CD4-positive, alpha-beta memory T cell (primary cell): ENCODE results near the gene TUBGCP6. TPM values are rescaled to one million over a fixed set of nuclear protein-coding genes. Genes with fewer than 3 reads are reported as not detected.

Experiments used
- CTCF ChIA-PET: fragments of 350-600 bp; sonication (Branson Sonifier 250); formaldehyde crosslinking; loops from one replicate; lab custom pipeline; 2021; ENCODE audit warnings: inconsistent platforms; ENCODE audit not compliant: partially characterized antibody; lab: Charles Lee
- POLR2A ChIA-PET: fragments of 350-600 bp; sonication (Branson Sonifier 250); formaldehyde crosslinking; loops from one replicate; lab custom pipeline; 2021; ENCODE audit not compliant: partially characterized antibody; lab: Charles Lee
- DNase-seq, 5 donors: peaks; one replicate each; pipeline versions ENCODE4 v3.0.0 to v3.0.0-alpha.2; 2020 to 2022; ENCODE audit warnings: mixed read lengths in 1 of 5
- H3K27ac ChIP-seq: one replicate; pipeline ENCODE4 v1.7.0; 2013; ENCODE audit warnings: low read depth, low read length
- H3K27me3 ChIP-seq: 2 replicates; pipeline ENCODE4 v1.7.0; 2013; ENCODE audit warnings: mild to moderate bottlenecking, low read length, moderate library complexity; ENCODE audit not compliant: insufficient read depth
- H3K36me3 ChIP-seq: 2 replicates; pipeline ENCODE4 v1.7.0; 2013; ENCODE audit warnings: mild to moderate bottlenecking, low read length, moderate library complexity; ENCODE audit not compliant: insufficient read depth
- H3K4me1 ChIP-seq: 2 replicates; pipeline ENCODE4 v1.7.0; 2013; ENCODE audit warnings: mild to moderate bottlenecking, low read length, moderate library complexity; ENCODE audit not compliant: insufficient read depth
- H3K4me3 ChIP-seq, 2 donors: one replicate each; pipeline ENCODE4 v1.7.0; 2013; ENCODE audit warnings: low read length in 2 of 2, mild to moderate bottlenecking in 1 of 2
- H3K9me3 ChIP-seq, 2 donors: one replicate each; pipeline ENCODE4 v1.7.0; 2013; ENCODE audit warnings: low read length in 2 of 2, control low read depth in 1 of 2; ENCODE audit not compliant: control insufficient read depth in 1 of 2
- H3K27ac Mint-ChIP-seq, 7 donors: one replicate each; pipeline ENCODE4 v1.8.0; 2020 to 2021; ENCODE audit warnings: mixed read lengths in 7 of 7, mild to moderate bottlenecking in 6 of 7, inconsistent platforms in 3 of 7, moderate library complexity in 3 of 7
- H3K27me3 Mint-ChIP-seq, 2 donors: one replicate each; pipeline ENCODE4 v1.8.0; 2020 to 2021; ENCODE audit warnings: mixed read lengths in 2 of 2
- H3K36me3 Mint-ChIP-seq, 2 donors: one replicate each; pipeline ENCODE4 v1.8.0; 2020 to 2021; ENCODE audit warnings: mixed read lengths in 2 of 2, inconsistent platforms in 1 of 2, mild to moderate bottlenecking in 1 of 2
- H3K4me1 Mint-ChIP-seq, 4 donors: one replicate each; pipeline ENCODE4 v1.8.0; 2020 to 2021; ENCODE audit warnings: mixed read lengths in 4 of 4, mild to moderate bottlenecking in 1 of 4
- H3K4me3 Mint-ChIP-seq, 8 donors: one replicate each; pipeline ENCODE4 v1.8.0; 2020 to 2021; ENCODE audit warnings: mixed read lengths in 8 of 8, mild to moderate bottlenecking in 7 of 8, moderate library complexity in 6 of 8, inconsistent platforms in 3 of 8
- H3K9me3 Mint-ChIP-seq, 8 donors: one replicate each; pipeline ENCODE4 v1.8.0; 2020 to 2021; ENCODE audit warnings: mixed read lengths in 8 of 8, mild to moderate bottlenecking in 5 of 8, inconsistent platforms in 3 of 8, moderate library complexity in 1 of 8
- intact Hi-C: fragments of 100-400 bp; cut with micrococcal nuclease; formaldehyde crosslinking; loops from one replicate; pipeline ENCODE4 v1.15.1; 2023
- polyA plus RNA-seq, 2 donors: library from polyadenylated mRNA; unstranded; fragments of 300-500 nt; fragmentation: Illumina TruSeq; gene quantifications; one replicate each; pipeline ENCODE4 v1.2.3, GENCODE V29; 2021
- total RNA-seq, 2 experiments: library from RNA; stranded (reverse); gene quantifications; one replicate each; pipeline ENCODE4 v1.2.3, GENCODE V29; 2021

TUBGCP6 gene
- total and polyA plus RNA-seq, 4 experiments from 2014 or later, result 16.5 to 133 (median 76.2) TPM

DNA sequence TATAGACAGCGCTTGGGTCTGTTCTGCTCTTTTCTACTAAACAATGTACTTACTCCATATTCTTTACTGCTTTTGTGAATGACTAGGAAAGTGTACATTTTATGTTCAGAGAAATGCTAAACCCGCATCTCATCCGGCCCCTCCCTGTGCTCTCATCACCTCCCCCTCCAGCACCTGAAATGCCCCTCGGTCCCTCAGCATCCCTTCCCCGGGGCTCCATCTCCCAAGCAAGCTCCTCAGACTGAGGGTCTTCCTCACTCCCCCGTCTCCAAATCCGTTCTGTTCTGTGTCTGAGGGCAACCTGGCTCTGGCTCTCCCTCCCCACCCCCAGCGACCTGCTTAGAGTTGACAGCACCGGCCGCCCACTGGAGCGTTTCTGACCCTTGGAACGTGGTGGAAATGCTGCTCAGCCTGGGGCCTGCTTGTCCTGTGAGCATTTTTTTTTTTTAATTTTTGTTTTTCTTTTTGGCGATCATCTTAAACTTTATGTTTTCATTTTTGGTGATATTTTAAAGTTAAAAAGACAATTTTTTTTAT, 42.6 kb downstream of the TUBGCP6 start:
- H3K36me3 Mint-ChIP-seq, result peaks cover 14 to 25% of the 10 kb centered on the region in 2 donors
- Histone ChIP-seq H3K36me3 (peaks cover 11% of the 10 kb centered on the region), H3K4me1 (peaks cover 22% of the 10 kb centered on the region), H3K27me3 (no peaks in the 10 kb centered on the region), H3K27ac (peak overlapping the region; percentile 2), H3K9me3 (no peaks in the 10 kb centered on the region), H3K4me3 (peak overlapping the region; percentile 29 to 51)
- peak overlapping the region; percentile 79 to 94 (median 86) for H3K4me3 Mint-ChIP-seq
- peaks cover 0 to 2% (median 0%) of the 10 kb centered on the region in 8 donors for H3K9me3 Mint-ChIP-seq
- no peaks in the 10 kb centered on the region for H3K27me3 Mint-ChIP-seq
- ChIA-PET CTCF (interaction anchor here (1.2 kb wide), 1 partner anchor 54 kb away, joined by 4 read pairs; no protein-coding TSS in a partner anchor), POLR2A (interaction anchor here (6.0 kb wide), 1 partner anchor 11 kb away, joined by 73 read pairs; no protein-coding TSS in a partner anchor)
- intact Hi-C loops, result loop anchor here (5.0 kb wide), 1 partner anchor 40 kb away; no protein-coding TSS in a partner anchor
- H3K27ac Mint-ChIP-seq, result peak overlapping the region in 6 of 7 donors; percentile 72 to 89 (median 78)
- peaks cover 14 to 29% (median 24%) of the 10 kb centered on the region in 4 donors for H3K4me1 Mint-ChIP-seq
- DNase-seq, result no peak

DNA sequence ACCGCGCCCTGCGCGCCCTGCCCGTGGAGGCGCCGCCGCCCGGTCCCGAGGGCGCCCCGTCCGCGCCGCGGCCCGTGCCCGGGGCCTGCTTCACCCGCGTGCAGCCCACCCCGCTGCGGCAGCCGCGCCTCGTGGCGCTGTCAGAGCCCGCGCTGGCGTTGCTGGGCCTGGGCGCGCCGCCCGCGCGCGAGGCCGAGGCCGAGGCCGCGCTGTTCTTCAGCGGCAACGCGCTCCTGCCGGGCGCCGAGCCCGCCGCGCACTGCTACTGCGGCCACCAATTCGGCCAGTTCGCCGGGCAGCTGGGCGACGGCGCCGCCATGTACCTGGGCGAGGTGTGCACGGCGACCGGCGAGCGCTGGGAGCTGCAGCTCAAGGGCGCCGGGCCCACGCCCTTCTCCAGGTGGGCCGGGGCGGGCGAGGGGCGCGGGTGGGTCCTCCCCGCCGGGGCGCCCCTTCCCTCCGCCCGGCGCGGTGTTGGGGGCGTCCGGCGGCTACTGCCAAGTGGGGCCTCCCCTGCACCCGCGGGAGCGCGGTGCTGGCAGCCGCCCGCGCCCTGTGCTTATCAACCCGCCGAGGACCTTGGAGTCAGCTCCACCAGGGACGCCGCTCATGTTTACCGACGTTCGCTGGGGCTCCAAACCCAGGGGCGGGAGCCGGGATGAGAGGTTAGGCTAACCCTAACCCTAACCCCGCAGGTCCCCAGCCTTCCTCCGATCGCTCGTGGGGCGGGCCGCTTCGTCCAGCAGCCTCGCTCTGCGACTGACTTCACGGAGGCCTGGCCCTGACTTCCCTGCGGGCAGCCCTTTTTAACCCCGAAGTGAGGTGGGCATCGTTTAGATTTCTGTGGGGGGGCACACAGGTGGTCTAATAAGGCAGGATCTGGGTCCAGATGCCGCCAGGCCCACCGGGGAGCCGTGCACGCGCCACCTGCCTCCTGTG, 43.4 kb downstream of the TUBGCP6 start:
- ChIA-PET CTCF (interaction anchor here (1.2 kb wide), 1 partner anchor 53 kb away, joined by 4 read pairs; no protein-coding TSS in a partner anchor), POLR2A (interaction anchor here (1.0 to 6.0 kb wide), 2 partner anchors 10 to 17 kb away, joined by 4 to 73 read pairs; no protein-coding TSS in a partner anchor)
- peak overlapping the region; percentile 29 to 55 for H3K4me3 ChIP-seq

GRCh38 chr22:50200461-50201190, 44.2 kb downstream of the TUBGCP6 start, which contains the start of gene SELENOO:
TSS of gene SELENOO (plus strand) at chr22:50201011. CDS start at chr22:50201037, 26 bp downstream.
- peak within 1 kb of the TSS; percentile 29 to 55 for H3K4me3 ChIP-seq
- Mint-ChIP-seq H3K27ac (peak within 1 kb of the TSS in 6 of 7 donors; percentile 72 to 89 (median 80)), H3K36me3 (peaks cover 14 to 24% of the 10 kb centered on the region in 2 donors), H3K4me3 (peak within 1 kb of the TSS; percentile 79 to 94 (median 86)), H3K4me1 (peaks cover 14 to 29% (median 24%) of the 10 kb centered on the region in 4 donors), H3K27me3 (no peaks in the 10 kb centered on the region), H3K9me3 (peaks cover 0 to 2% (median 0%) of the 10 kb centered on the region in 8 donors)
- POLR2A ChIA-PET, result interaction anchor here (0.9 to 6.0 kb wide), 3 partner anchors 10 to 421 kb away, joined by 3 to 73 read pairs (median 4); no protein-coding TSS in a partner anchor
- H3K36me3 ChIP-seq, result peaks cover 6% of the 10 kb centered on the region
- no peaks in the 10 kb centered on the region for H3K27me3 ChIP-seq
- H3K9me3 ChIP-seq, result no peaks in the 10 kb centered on the region
- peak within 1 kb of the TSS; percentile 78 for H3K27ac ChIP-seq
- H3K4me1 ChIP-seq, result peaks cover 22% of the 10 kb centered on the region
- intact Hi-C loops, result loop anchor here (1.0 to 5.0 kb wide), 3 partner anchors 10 to 42 kb away; partner anchors contain the start of gene TRABD
- CTCF ChIA-PET, result interaction anchor here (1.2 kb wide), 1 partner anchor 52 kb away, joined by 4 read pairs; no protein-coding TSS in a partner anchor
- DNase-seq, result peak; percentile 83 to 92 (median 88)

More for the DNA sequence above, 43.4 kb downstream of the TUBGCP6 start:
- peak overlapping the region; percentile 2 for H3K27ac ChIP-seq
- no peaks in the 10 kb centered on the region for H3K9me3 ChIP-seq
- Mint-ChIP-seq H3K27me3 (no peaks in the 10 kb centered on the region), H3K4me3 (peak overlapping the region; percentile 79 to 94 (median 86)), H3K9me3 (peaks cover 0 to 2% (median 0%) of the 10 kb centered on the region in 8 donors), H3K4me1 (peaks cover 14 to 29% (median 24%) of the 10 kb centered on the region in 4 donors), H3K27ac (peak overlapping the region in 6 of 7 donors; percentile 72 to 89 (median 78)), H3K36me3 (peaks cover 14 to 24% of the 10 kb centered on the region in 2 donors)
- no peaks in the 10 kb centered on the region for H3K27me3 ChIP-seq
- peaks cover 10% of the 10 kb centered on the region for H3K36me3 ChIP-seq
- H3K4me1 ChIP-seq, result peaks cover 22% of the 10 kb centered on the region
- DNase-seq, result peak in 1 of 5 donors; percentile 36
- intact Hi-C loops, result loop anchor here (5.0 kb wide), 1 partner anchor 41 kb away; no protein-coding TSS in a partner anchor

DNA sequence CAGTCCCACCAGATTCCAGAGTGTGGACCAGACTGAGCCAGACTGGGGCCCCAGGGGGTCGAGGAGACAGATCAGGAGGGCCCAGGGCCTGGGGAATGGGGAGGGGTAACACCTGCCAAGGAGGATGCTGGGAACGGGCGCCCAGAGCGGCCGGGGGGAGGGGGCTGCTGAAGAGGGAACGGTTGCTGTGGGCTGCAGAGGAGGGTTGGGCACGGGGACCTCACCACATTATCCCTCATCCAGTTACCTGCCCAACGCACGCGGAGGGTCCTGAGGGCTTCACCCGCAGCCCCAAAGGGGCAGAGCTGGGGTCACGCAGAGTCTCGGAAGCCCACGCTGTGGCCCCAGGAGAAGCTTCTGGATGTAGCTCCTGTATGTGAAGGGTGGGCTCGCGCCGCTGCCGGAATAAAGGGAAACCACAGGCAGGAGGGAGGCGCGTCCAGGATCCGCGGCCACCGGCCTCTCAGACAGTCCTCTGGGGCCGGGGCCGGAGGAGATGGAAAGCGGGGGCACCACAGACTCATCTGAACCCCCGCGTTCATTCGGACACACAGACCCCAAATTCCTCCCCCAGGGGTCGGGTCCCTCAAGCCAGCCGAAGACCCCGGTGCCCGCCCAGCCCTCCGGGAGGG, 44.9 kb downstream of the TUBGCP6 start:
- POLR2A ChIA-PET, result interaction anchor here (0.9 to 6.0 kb wide), 2 partner anchors 9 to 421 kb away, joined by 3 to 73 read pairs; no protein-coding TSS in a partner anchor
- Histone ChIP-seq H3K27me3 (no peaks in the 10 kb centered on the region), H3K4me3 (peak overlapping the region in 1 of 2 donors; percentile 55), H3K9me3 (no peaks in the 10 kb centered on the region), H3K4me1 (peaks cover 22% of the 10 kb centered on the region), H3K36me3 (peaks cover 8% of the 10 kb centered on the region), H3K27ac (peak overlapping the region; percentile 78)
- intact Hi-C loops, result loop anchor here (1.0 to 5.0 kb wide), 3 partner anchors 10 to 42 kb away; partner anchors contain the start of gene TRABD
- Mint-ChIP-seq H3K9me3 (peaks cover 0 to 2% (median 0%) of the 10 kb centered on the region in 8 donors), H3K27me3 (no peaks in the 10 kb centered on the region), H3K4me3 (peak overlapping the region; percentile 49 to 79 (median 68)), H3K36me3 (peaks cover 12 to 24% of the 10 kb centered on the region in 2 donors), H3K27ac (peak overlapping the region in 6 of 7 donors; percentile 42 to 81 (median 63)), H3K4me1 (peaks cover 12 to 24% (median 19%) of the 10 kb centered on the region in 4 donors)
- peak in 1 of 5 donors; percentile 41 for DNase-seq
- CTCF ChIA-PET, result no interaction called here

GRCh38 chr22:50199251-50199721, 45.5 kb downstream of the TUBGCP6 start:
- Histone ChIP-seq H3K27me3 (no peaks in the 10 kb centered on the region), H3K36me3 (peaks cover 15% of the 10 kb centered on the region), H3K4me3 (no peak overlapping the region), H3K27ac (peak overlapping the region; percentile 78), H3K9me3 (no peaks in the 10 kb centered on the region), H3K4me1 (peaks cover 22% of the 10 kb centered on the region)
- CTCF ChIA-PET, result no interaction called here
- peaks cover 9 to 22% (median 15%) of the 10 kb centered on the region in 4 donors for H3K4me1 Mint-ChIP-seq
- H3K36me3 Mint-ChIP-seq, result peaks cover 8 to 20% of the 10 kb centered on the region in 2 donors
- peak overlapping the region; percentile 22 to 81 (median 55) for H3K27ac Mint-ChIP-seq
- intact Hi-C loops, result no loop called here
- peak overlapping the region in 7 of 8 donors; percentile 49 to 79 (median 69) for H3K4me3 Mint-ChIP-seq
- POLR2A ChIA-PET, result interaction anchor here (0.9 to 6.0 kb wide), 2 partner anchors 8 to 422 kb away, joined by 3 to 73 read pairs; no protein-coding TSS in a partner anchor
- H3K9me3 Mint-ChIP-seq, result peaks cover 0 to 2% (median 0%) of the 10 kb centered on the region in 8 donors
- DNase-seq, result peak in 1 of 5 donors; percentile 20
- H3K27me3 Mint-ChIP-seq, result no peaks in the 10 kb centered on the region
